KG1 (cell line): Measurements from ENCODE around the gene BSPRY.
"Not testable (repeated sequence)": the region's sequence is repeated elsewhere in the genome, so short reads cannot be mapped to it uniquely, and the experiment has no call there.

ENCODE experiments used
- DNase-seq: peaks from one replicate; lab custom pipeline; 2025; lab: John Stamatoyannopoulos, UW

BSPRY gene

GRCh38 chr9:113370806-113371325 is 21.5 kb downstream of the BSPRY start:
- no peak for DNase-seq

GRCh38 chr9:113372059-113372458 is 22.7 kb downstream of the BSPRY start:
- no peak for DNase-seq

- DNase-seq = no peak
These were observed 23.9 kb downstream of the BSPRY start for GRCh38 chr9:113373256-113373655.

GRCh38 chr9:113373676-113374392 is 24.5 kb downstream of the BSPRY start:
- no peak for DNase-seq

GRCh38 chr9:113375057-113376023 is 26.0 kb downstream of the BSPRY start:
- DNase-seq = no peak

GRCh38 chr9:113376634-113377567 is 27.6 kb downstream of the BSPRY start, which contains the start of gene HDHD3:
Gene HDHD3, minus strand, starts transcription at chr9:113376986. Its CDS starts 2,632 bp downstream, at chr9:113374354.
- peak; percentile 57 for DNase-seq

- DNase-seq = not testable (repeated sequence)
These were observed 29.9 kb downstream of the BSPRY start for GRCh38 chr9:113379094-113379828.

GRCh38 chr9:113379829-113380210 is 30.5 kb downstream of the BSPRY start:
- DNase-seq = not testable (repeated sequence)

- no peak for DNase-seq
These were observed 31.6 kb downstream of the BSPRY start for GRCh38 chr9:113380869-113381378.

GRCh38 chr9:113381441-113381840 is 32.1 kb downstream of the BSPRY start:
- DNase-seq = not testable (repeated sequence)

GRCh38 chr9:113381909-113382411 is 32.6 kb downstream of the BSPRY start:
- DNase-seq = no peak

GRCh38 chr9:113386571-113387393 is 37.4 kb downstream of the BSPRY start:
- DNase-seq = no peak

GRCh38 chr9:113387560-113388230 is 38.4 kb downstream of the BSPRY start:
- no peak for DNase-seq

GRCh38 chr9:113388833-113389232 is 39.5 kb downstream of the BSPRY start:
- no peak for DNase-seq

GRCh38 chr9:113389451-113389850 is 40.1 kb downstream of the BSPRY start:
- DNase-seq = no peak

- no peak for DNase-seq
These were observed 41.0 kb downstream of the BSPRY start for GRCh38 chr9:113390192-113390960.

- no peak for DNase-seq
These were observed 42.6 kb downstream of the BSPRY start for GRCh38 chr9:113391917-113392316.

GRCh38 chr9:113393281-113393680 is 43.9 kb downstream of the BSPRY start:
- no peak for DNase-seq
